Thymus (tissue), 11 donors: ENCODE data around the gene CXXC5. TPM values are rescaled to one million over a fixed set of nuclear protein-coding genes. Genes with fewer than 3 reads are reported as not detected.

Source experiments
- DNase-seq, 9 donors: peaks; one replicate each; pipeline ENCODE4 v3.0.0-alpha.2; 2013; ENCODE audit warnings: low spot score in 9 of 9, low read depth in 6 of 9, missing footprints in 1 of 9
- H3K27ac ChIP-seq, 2 donors: one replicate each; pipeline ENCODE4 v1.5.1; 2013; ENCODE audit warnings: control low read depth in 1 of 2, low read depth in 1 of 2, low read length in 1 of 2, mild to moderate bottlenecking in 1 of 2, moderate library complexity in 1 of 2
- H3K27me3 ChIP-seq, 2 donors: one replicate each; pipeline ENCODE4 v1.5.1; 2013; ENCODE audit warnings: low read length in 1 of 2; ENCODE audit not compliant: control insufficient read depth in 2 of 2, insufficient read depth in 1 of 2
- H3K36me3 ChIP-seq, 2 donors: one replicate each; pipeline ENCODE4 v1.5.1; 2013; ENCODE audit warnings: low read length in 1 of 2, mild to moderate bottlenecking in 1 of 2, moderate library complexity in 1 of 2; ENCODE audit not compliant: control insufficient read depth in 2 of 2, insufficient read depth in 2 of 2
- H3K4me1 ChIP-seq, 2 donors: one replicate each; pipeline ENCODE4 v1.5.1; 2013; ENCODE audit warnings: low read length in 2 of 2; ENCODE audit not compliant: control insufficient read depth in 2 of 2, insufficient read depth in 2 of 2
- H3K4me3 ChIP-seq, 2 donors: one replicate each; pipeline ENCODE4 v1.5.1; 2013; ENCODE audit warnings: low read length in 2 of 2, control low read depth in 1 of 2, mild to moderate bottlenecking in 1 of 2
- H3K9me3 ChIP-seq, 2 donors: one replicate each; pipeline ENCODE4 v1.5.1; 2013; ENCODE audit warnings: low read length in 1 of 2, mild to moderate bottlenecking in 1 of 2; ENCODE audit not compliant: control insufficient read depth in 2 of 2, insufficient read depth in 1 of 2
- WGBS: extraction: QIAGEN DNeasy Blood & Tissue Kit; methylation state at CpG from one replicate; pipeline ENCODE4 v1.1.7; 2013; 5-methylcytosine and 5-hydroxymethylcytosine counted together
- polyA plus RNA-seq: library from polyadenylated mRNA; stranded (reverse); fragments of 200-250 nt; gene quantifications from one replicate; pipeline ENCODE4 v1.2.3, GENCODE V29; 2013
- total RNA-seq: library from RNA; stranded (reverse); fragments of 120-200 nt; gene quantifications from one replicate; pipeline ENCODE4 v1.2.4, GENCODE V29; 2013
- donor health status: healthy.

Gene CXXC5
- total and polyA plus RNA-seq, 2 donors: 47.9 to 73.2 TPM

GRCh38 chr5:139675213-139675612, 27.1 kb downstream of the CXXC5 start:
- Histone ChIP-seq H3K27me3 (no peaks in the 10 kb centered on the region), H3K4me3 (no peak overlapping the region), H3K4me1 (peaks cover 74 to 89% of the 10 kb centered on the region in 2 donors), H3K27ac (peak overlapping the region; percentile 37 to 52), H3K9me3 (peaks cover 0 to 2% of the 10 kb centered on the region in 2 donors), H3K36me3 (peaks cover 4 to 24% of the 10 kb centered on the region in 2 donors)
- 80% methylated on average over 4 of the region's 4 CpGs for WGBS
- DNase-seq: no peak

GRCh38 chr5:139675825-139676224, 27.7 kb downstream of the CXXC5 start:
- peaks cover 0 to 2% of the 10 kb centered on the region in 2 donors for H3K9me3 ChIP-seq

DNA sequence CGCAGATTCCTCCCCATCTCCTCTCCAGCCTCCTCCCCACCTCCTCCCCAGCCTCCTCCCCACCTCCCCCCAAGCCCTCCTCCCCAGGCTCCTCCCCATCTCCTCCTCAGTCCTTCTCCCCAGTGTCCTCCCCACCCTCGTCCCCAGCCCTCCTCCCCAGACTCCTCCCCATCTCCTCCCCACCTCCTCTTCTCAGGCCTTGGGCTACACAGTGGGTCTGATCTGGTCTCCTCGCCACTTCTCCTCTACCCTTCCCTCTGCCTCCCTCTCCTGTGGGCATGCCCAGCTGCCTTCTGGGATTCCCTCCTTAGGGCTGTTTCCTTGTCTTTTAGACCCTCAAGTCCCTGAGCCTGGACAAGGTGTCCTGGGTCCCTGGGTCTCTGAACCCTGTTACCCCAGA, 28.3 kb downstream of the CXXC5 start:
- H3K4me3 ChIP-seq: no peak overlapping the region
- 81% methylated on average over 3 of the region's 3 CpGs for WGBS
- no peaks in the 10 kb centered on the region for H3K27me3 ChIP-seq
- no peak for DNase-seq
- H3K9me3 ChIP-seq: peaks cover 0 to 2% of the 10 kb centered on the region in 2 donors
- H3K27ac ChIP-seq: peak overlapping the region; percentile 46 to 81
- peaks cover 16 to 36% of the 10 kb centered on the region in 2 donors for H3K36me3 ChIP-seq
- peaks cover 66 to 85% of the 10 kb centered on the region in 2 donors for H3K4me1 ChIP-seq

More at GRCh38 chr5:139675825-139676224, 27.7 kb downstream of the CXXC5 start:
- H3K4me1 ChIP-seq: peaks cover 71 to 85% of the 10 kb centered on the region in 2 donors
- no peak overlapping the region for H3K4me3 ChIP-seq
- peak overlapping the region; percentile 25 to 52 for H3K27ac ChIP-seq
- 42% methylated on average over 4 of the region's 4 CpGs for WGBS
- no peak for DNase-seq
- H3K27me3 ChIP-seq: no peaks in the 10 kb centered on the region
- peaks cover 10 to 30% of the 10 kb centered on the region in 2 donors for H3K36me3 ChIP-seq

- H3K4me3 ChIP-seq: no peak overlapping the region
These were observed 29.0 kb downstream of the CXXC5 start for GRCh38 chr5:139676951-139677735.

GRCh38 chr5:139677736-139678613, 29.8 kb downstream of the CXXC5 start:
- peaks cover 30 to 48% of the 10 kb centered on the region in 2 donors for H3K36me3 ChIP-seq
- no peaks in the 10 kb centered on the region for H3K27me3 ChIP-seq
- no peak for DNase-seq
- peak overlapping the region; percentile 43 to 81 for H3K27ac ChIP-seq
- H3K4me1 ChIP-seq: peaks cover 50 to 84% of the 10 kb centered on the region in 2 donors
- peaks cover 0 to 2% of the 10 kb centered on the region in 2 donors for H3K9me3 ChIP-seq
- H3K4me3 ChIP-seq: no peak overlapping the region
- 61% methylated on average over 22 of the region's 22 CpGs for whole genome bisulfite sequencing

More at GRCh38 chr5:139676951-139677735, 29.0 kb downstream of the CXXC5 start:
- 89% methylated on average over 29 of the region's 29 CpGs for WGBS
- Histone ChIP-seq H3K9me3 (peaks cover 0 to 2% of the 10 kb centered on the region in 2 donors), H3K4me1 (peaks cover 58 to 84% of the 10 kb centered on the region in 2 donors), H3K36me3 (peaks cover 23 to 43% of the 10 kb centered on the region in 2 donors), H3K27ac (peak overlapping the region; percentile 46 to 81), H3K27me3 (no peaks in the 10 kb centered on the region)
- DNase-seq: peak in 1 of 9 donors; percentile 66

DNA sequence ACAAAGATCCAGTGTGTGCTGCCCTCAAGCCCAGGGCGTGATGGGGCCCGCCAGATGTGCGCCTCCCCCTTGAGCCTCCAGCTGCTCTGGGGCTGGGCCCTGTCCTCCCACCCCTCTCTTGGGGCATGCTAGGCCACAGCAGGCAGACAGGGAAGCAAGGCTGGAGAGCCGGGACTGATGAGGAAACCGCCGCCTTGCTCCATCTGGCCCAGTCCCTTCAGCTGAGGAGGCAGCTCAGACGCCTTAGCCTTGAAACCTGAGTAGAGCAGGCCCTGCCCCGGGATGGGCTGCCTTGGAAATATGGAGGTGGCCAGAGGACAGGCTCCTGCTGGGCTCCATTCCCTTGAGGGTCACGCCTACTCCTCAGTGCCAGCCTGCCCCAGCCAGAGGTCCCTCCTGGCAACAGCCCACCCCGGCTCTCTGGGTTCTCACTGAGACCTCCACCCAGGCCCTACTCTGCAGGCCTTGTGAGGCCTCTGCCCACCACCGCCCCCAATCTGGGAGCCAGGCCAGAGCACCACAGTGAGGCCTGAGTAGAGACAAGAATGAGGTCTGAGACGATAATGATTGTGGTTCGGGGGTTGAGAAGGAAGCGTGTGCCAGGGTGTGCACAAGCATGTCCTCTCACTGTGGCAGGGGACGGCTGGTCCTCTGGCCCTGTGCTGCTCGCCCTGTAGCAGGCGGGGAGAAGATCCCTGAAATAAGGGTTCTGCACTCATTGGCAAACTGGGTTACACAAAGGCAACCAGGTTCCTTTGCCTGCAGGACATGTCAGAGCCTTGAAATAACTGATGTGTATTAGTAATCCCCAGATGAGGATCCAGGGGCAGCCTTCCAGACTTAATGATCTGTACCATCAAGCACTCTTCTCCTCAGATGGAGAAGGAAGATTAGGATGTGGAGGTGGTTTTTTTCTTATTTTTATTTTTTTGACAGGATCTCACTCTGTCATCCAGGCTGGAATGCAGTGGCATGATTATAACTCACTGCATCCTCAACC, 30.9 kb downstream of the CXXC5 start:
- peaks cover 51 to 84% of the 10 kb centered on the region in 2 donors for H3K4me1 ChIP-seq
- DNase-seq: no peak
- H3K27me3 ChIP-seq: no peaks in the 10 kb centered on the region
- no peaks in the 10 kb centered on the region for H3K9me3 ChIP-seq
- H3K36me3 ChIP-seq: peaks cover 39 to 58% of the 10 kb centered on the region in 2 donors
- peak overlapping the region; percentile 24 to 25 for H3K27ac ChIP-seq
- WGBS: 90% methylated on average over 17 of the region's 17 CpGs
- H3K4me3 ChIP-seq: no peak overlapping the region

- H3K27me3 ChIP-seq: no peaks in the 10 kb centered on the region
- H3K36me3 ChIP-seq: peaks cover 43 to 64% of the 10 kb centered on the region in 2 donors
- no peaks in the 10 kb centered on the region for H3K9me3 ChIP-seq
- H3K27ac ChIP-seq: no peak overlapping the region
- H3K4me1 ChIP-seq: peaks cover 52 to 84% of the 10 kb centered on the region in 2 donors
- no peak overlapping the region for H3K4me3 ChIP-seq
- no peak for DNase-seq
- 95% methylated on average over 36 of the region's 36 CpGs for WGBS
These were observed 32.4 kb downstream of the CXXC5 start for GRCh38 chr5:139680368-139681111.

DNA sequence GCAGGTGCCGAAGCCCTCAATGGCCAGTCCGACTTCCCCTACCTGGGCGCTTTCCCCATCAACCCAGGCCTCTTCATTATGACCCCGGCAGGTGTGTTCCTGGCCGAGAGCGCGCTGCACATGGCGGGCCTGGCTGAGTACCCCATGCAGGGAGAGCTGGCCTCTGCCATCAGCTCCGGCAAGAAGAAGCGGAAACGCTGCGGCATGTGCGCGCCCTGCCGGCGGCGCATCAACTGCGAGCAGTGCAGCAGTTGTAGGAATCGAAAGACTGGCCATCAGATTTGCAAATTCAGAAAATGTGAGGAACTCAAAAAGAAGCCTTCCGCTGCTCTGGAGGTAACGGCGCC, 32.9 kb downstream of the CXXC5 start:
- Histone ChIP-seq H3K9me3 (no peaks in the 10 kb centered on the region), H3K4me1 (peaks cover 57 to 85% of the 10 kb centered on the region in 2 donors), H3K4me3 (no peak overlapping the region), H3K36me3 (peaks cover 43 to 64% of the 10 kb centered on the region in 2 donors), H3K27ac (no peak overlapping the region), H3K27me3 (no peaks in the 10 kb centered on the region)
- 99% methylated on average over 22 of the region's 22 CpGs for WGBS
- DNase-seq: no peak
